ENCODE results near the gene C1orf21.

- TF ChIP-seq POLR2A (IDR thresholded peaks at IDR 0.05) = no peak
- TF ChIP-seq, protein P1, sequence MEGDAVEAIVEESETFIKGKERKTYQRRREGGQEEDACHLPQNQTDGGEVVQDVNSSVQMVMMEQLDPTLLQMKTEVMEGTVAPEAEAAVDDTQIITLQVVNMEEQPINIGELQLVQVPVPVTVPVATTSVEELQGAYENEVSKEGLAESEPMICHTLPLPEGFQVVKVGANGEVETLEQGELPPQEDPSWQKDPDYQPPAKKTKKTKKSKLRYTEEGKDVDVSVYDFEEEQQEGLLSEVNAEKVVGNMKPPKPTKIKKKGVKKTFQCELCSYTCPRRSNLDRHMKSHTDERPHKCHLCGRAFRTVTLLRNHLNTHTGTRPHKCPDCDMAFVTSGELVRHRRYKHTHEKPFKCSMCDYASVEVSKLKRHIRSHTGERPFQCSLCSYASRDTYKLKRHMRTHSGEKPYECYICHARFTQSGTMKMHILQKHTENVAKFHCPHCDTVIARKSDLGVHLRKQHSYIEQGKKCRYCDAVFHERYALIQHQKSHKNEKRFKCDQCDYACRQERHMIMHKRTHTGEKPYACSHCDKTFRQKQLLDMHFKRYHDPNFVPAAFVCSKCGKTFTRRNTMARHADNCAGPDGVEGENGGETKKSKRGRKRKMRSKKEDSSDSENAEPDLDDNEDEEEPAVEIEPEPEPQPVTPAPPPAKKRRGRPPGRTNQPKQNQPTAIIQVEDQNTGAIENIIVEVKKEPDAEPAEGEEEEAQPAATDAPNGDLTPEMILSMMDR (IDR thresholded peaks at IDR 0.05) = no peak
These were observed 269.4 kb downstream of the C1orf21 start for GRCh38 chr1:184656221-184656620.
